Hematopoietic multipotent progenitor cell (in vitro differentiated cells): Measurements from ENCODE around the gene MAU2. TPM values are rescaled to one million over a fixed set of nuclear protein-coding genes. Genes with fewer than 3 reads are reported as not detected.

Experiments used
- DNase-seq, 3 donors: peaks; one replicate each; pipeline ENCODE4 v3.0.0-alpha.2; 2011 to 2015; ENCODE audit warnings: low read depth in 2 of 3, low spot score in 2 of 3
- total RNA-seq: library from RNA; depleted of rRNA; stranded (reverse); fragments of >200 nt; gene quantifications from one replicate; pipeline ENCODE4 v1.2.3, GENCODE V29; 2012

MAU2 gene
- 111 TPM for total RNA-seq

DNA sequence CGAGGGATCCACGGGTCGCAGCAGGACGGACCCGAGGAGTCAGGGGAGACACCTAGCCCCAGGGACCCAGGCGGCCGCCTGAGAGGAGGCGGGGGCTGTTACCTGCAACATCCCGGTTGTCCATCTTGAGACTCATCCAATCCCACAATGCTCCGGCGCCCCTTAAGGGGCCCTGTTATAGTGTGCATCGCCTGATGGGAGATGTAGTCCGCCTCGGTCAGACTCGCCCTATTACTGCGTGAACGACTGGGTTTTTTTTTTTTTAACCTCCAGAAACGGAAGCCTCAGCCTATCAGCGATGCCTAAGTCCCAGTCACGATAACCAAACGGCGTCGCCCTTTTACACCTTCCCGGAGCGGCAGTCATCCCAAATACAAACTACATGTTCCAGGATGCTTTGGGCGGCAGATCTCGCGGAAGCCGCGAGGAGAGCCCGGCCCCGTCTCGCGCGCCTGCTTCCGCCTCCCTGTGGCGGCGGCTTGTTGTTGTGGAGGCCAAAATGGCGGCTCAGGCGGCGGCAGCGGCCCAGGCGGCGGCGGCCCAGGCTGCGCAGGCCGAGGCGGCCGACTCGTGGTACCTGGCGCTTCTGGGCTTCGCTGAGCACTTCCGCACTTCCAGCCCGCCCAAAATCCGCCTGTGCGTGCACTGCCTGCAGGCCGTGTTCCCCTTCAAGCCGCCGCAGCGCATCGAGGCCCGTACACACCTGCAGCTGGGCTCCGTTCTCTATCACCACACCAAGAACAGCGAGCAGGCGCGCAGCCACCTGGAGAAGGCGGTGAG lies at the start of gene MAU2, which contains the start of gene SUGP1:
Gene MAU2, plus strand, starts transcription at position 469 of the 780 bp plus-strand sequence. Its CDS starts 31 bp downstream, at position 500.
Gene SUGP1, minus strand, starts transcription at position 149 of the 780 bp plus-strand sequence. Its CDS starts 13 bp downstream, at position 136.
- peak; percentile 78 to 95 (median 93) for DNase-seq

DNA sequence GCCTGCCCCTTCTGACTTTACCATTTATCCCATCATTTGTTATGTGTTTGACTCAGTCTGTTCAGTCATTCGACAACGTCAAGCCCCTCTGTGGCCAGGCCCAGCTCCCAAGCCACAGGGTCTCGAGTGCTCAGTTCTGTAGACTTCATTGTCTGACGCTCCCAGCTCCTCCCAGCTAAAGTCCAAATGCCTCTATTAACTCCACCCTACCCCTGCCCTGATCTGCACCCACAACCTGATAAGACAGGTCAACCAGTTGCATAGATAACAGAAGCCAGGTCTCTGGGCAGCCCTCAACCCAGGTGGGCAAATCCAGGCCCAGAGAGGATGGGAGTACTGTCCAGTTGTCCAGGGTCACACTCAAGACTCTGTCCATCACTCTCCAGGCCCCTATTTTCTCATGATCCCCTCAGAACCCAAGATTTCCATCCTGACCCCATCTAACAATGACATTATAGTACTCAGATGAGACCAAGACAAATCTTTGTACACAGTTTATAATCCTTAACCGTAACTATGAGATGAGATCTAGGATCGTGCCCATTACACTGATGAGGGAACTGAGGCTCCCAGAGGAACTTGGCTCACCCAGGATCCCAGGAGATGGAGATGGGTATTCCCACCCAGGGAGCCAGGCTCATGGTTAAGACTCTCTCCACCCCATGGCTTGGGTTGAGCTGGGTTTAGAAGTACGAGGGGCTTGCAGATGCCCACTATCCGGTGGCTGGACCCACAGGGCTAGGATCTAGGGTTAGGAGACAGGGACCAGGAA lies 48.6 kb upstream of the MAU2 start:
- DNase-seq, result no peak

DNA sequence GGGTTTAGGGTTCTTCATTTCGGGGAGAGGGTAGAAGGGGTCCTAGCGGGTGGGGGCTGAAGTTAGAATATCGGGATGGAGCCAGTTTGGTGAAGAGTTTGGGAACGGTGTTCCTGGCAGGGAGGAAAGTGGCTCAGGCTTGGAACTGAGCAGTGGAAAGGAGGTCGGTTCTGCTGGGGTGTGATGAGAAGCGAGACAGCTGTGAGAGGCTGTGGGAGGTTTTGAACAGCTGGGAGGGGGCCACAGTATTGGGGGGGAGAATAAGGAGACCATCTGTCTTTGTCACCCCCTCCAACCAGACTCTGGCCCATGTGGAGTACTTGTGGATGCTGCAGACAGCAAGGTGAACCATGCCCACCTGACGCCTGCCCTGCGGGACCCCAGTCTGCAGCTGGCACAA lies 46.5 kb upstream of the MAU2 start:
- no peak for DNase-seq

- no peak for DNase-seq
These were observed 45.7 kb upstream of the MAU2 start for GRCh38 chr19:19274716-19275565.

DNA sequence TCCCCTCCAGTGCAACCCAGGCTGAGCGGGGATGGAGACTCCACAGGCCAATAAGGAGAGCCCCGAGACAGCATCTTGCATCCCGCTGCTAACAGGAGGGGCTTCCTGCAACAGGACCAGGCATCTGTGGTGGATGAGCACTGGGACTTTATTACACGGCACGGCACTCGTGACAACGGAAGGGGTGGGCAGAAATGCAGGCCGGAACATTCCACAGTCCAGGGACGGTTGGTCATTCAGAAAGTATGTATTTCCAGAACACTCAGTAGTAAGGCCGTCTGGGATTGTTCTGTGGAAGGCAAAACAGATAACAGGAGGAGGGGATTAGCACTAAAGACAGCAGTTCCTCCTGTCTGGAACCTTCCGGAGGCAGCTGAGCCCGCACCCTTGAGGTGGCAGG lies 44.2 kb upstream of the MAU2 start:
- no peak for DNase-seq

DNA sequence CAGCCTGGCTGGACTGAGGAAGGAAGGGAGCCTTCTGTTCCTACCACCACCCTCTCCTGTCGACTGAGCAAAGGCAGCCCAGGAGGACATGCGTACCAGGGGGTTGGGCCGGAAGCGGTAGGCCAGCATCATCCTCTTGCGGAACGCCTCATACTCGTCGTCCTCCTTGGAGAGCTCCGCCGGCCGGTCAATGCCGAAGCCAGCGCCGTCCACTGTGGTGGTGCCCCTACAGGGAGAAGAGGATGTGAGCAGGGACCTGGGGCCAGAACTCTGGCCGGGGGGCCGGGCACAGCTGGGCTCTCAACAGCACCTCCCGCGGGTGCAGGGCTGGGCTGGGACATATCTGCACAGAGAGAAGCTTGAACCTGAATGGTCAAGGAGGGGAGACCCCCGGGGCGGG lies 43.8 kb upstream of the MAU2 start:
- no peak for DNase-seq

GRCh38 chr19:19278315-19278714 lies 42.3 kb upstream of the MAU2 start:
- DNase-seq, result no peak

- DNase-seq, result no peak
These were observed 41.5 kb upstream of the MAU2 start for GRCh38 chr19:19279062-19279612.

DNA sequence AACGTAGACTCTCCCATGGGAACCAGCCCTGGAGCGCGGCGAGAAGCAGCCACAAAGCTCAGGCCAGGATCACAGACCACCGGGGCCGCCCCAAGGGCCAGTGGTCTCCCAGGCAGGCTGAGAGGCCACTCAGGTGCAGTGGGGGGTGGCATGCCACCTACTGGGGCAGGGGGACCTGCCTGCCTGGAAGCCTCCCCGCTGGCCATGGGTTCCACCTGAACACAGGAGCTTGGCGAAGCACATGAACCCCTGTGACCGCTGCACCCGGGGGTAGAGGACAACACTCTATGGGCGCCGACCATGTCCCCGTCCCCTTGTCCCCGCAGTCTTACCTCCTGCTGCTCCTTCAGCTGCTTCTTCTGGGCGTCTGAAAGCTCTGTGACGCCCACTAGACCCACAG lies 40.8 kb upstream of the MAU2 start:
- DNase-seq, result no peak

- DNase-seq, result no peak
These were observed 40.1 kb upstream of the MAU2 start for GRCh38 chr19:19280561-19280960.

DNA sequence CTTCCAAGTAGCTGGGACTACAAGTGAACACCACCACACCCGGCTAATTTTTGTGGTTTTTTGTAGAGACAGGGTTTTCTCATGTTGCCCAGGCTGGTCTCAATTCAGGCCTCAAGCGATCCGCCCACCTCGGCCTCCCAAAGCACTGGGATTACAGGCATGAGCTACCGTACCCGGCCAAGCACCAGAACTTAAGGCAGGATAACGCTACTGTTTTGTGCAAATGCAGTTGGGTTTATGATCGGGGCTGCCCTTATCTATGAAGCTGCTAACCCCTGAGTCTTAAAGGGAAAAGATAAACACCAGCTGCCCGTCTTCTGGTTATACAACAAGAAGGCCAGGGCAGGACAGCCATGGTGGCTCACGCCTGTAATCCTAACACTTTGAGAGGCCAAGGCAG lies 34.9 kb upstream of the MAU2 start:
- no peak for DNase-seq

DNA sequence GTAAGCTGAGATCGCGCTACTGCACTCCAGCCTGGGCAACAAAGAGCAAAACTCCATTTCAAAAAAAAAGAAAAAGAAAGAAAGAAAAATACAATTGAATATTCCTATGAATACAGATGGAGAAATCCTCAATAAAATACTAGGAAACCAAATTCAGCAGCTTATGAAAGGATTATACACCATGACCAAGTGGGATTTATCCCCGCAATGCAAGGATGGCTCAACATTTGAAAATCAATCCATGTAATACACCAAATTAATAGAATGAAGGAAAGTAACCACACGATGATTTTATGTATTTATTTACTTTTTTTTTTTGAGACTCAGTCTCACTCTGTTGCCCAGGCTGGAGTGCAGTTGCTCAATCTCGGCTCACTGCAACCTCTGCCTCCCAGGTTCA lies 28.0 kb upstream of the MAU2 start:
- no peak for DNase-seq

GRCh38 chr19:19294914-19295313 lies 25.7 kb upstream of the MAU2 start:
- no peak for DNase-seq

DNA sequence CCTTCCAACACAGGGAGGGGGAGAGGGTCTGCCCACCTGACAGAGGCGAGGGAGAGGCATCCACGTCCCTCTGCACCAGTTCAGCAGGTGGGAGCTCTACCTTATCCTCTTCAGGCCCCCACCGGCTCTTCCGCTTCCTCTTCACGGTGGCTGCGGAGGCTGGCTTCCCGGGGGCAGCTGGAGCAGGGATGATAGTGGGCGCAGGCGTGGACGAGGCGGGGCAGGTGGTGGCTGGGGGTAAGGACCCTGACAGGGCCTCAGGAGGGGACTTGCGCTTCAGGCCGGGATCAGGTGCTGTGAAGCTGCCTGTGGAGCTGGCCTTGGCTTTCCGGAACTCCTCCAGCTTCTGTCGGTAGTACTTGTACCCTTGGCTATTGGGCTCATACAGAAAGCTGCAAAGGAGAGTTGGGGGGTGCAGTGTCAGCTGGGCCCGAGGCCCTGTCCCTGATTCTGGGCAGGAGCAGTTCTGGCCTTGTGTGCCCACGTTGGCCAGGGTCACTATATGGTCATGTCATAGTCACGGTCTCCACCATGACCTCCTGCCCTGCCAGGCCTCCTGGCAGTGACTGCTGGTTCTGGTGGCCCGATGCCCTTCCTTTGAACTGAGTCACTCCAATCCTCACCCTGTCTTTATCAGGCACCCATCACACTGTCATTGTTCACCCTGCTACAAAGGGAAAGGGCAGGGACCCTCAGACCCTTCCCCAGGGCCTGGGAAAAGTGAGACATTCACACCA lies 23.5 kb upstream of the MAU2 start:
- no peak for DNase-seq

- DNase-seq, result no peak
These were observed 22.9 kb upstream of the MAU2 start for GRCh38 chr19:19297759-19298158.

DNA sequence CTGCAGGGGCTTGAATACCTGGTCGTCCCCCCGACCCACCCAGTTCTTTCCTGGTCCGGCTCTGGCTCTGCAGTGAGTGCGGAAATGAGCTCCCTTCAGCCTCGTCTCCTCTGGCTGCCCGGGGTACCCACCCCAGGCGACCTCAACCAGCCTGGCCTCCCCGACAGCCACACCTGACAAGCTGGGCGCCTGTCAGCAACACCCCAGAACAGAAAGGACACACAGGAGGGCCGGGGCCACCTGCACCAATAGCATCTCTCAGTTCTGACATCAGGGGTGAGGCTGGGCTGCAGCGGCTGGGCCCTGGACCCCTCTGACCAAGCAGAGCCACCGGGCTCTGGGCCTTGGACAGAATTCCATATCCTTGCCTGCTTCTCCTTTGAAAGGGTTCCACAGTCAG lies 20.0 kb upstream of the MAU2 start:
- DNase-seq, result no peak

DNA sequence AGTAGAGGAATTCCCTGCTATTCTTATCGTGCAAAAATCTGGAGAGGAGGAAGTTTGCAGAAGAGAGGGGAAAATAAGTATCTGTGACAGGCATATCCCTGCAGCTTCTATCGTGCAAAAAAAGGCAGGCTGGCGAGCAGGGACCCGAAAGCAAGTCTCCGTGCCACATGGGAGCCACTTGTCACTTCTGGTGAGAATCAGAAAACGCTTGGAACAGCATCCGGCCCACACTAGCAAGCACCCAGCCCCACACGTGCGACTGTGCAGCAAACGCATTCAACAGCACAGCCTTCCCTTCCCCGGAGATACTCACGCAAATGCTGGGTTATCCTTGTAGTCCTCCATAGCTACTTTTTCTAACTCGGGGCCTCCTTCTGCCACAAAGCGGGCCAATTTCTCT lies 17.2 kb upstream of the MAU2 start:
- DNase-seq, result no peak

DNA sequence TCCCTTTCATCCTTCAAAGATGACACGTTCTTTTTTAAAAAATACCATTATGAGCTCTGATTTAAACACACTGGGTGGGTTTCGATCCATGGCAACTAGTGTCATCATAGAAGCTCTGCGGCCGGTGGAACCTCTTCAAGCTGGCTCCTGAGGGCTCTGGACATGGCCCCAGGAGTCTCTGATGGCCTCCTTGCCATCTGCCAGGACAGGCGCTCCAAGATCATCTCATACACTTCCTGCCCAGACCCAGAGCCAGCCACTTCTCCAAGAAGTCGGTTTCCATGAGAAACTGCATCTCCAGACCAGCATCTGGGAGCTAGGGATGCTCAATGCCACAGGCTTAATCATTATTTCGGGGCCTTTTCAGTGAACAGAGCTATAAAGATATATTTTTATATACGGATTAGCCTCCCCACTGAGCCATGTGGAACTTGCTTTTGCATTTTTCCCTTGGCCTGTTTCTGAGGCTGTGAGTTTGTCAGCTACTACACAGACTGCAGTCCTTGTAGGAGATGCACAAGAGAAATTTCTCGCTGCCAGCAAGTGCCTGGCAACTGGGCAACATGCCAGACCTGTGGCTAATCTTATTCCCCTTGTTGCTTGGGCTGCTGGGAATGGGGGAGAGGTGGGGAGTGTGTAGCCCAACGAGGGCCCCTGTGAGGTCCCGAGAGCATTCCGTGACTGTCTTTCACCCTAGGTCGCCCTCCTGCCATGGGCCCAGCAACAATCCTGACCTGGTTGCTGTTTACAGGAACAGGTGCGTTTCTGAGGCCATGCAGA lies 16.3 kb upstream of the MAU2 start:
- DNase-seq, result no peak

GRCh38 chr19:19305066-19305465 lies 15.6 kb upstream of the MAU2 start:
- no peak for DNase-seq
